ENCODE results near the gene SFI1. TPM values are rescaled to one million over a fixed set of nuclear protein-coding genes. Genes with fewer than 3 reads are reported as not detected.

SFI1 gene
- total and polyA plus RNA-seq, 2 donors (not counting 1 experiment from before 2014, with no cell fraction given) = 80.2 to 182 TPM

DNA sequence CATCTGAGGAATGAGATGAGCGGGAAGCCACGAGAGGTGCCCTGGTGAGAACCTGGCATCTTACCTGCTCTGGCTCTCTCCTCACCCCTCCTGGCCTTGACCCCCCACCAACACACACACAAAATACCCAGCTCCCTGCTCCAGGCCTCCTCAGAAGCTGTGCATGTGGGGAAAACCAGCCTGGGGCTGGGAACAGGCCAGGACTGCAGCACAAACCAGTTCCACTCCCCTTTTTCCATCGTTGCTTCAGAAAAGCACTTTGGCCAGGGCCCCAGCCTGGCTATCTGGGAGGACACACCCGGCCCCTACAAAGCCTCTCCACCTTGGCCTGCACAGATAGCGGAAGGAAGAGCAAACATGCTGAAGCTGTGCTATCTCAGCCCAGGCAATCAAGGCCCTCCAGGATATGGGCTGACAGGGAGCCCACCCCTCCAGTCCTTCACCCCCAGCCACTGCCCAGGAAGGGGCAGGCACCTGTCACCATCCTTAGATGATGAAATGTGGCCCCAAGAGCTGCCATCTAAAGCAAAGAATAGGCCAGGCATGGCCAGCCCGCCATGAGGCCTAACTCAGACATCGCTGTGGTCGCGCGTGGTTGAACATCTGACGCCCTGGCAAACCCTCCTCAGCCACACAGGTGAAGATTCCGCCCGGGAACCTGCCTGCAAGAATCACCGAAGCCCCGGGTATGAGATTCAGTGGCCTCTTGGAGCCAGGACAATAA is 130.3 kb downstream of the SFI1 start:
- DNase-seq (no peak), ATAC-seq (ENCODE audit: low read depth) (no peak)
- no peak overlapping the region for H3K4me2 ChIP-seq (replicated peaks; ENCODE audit: low read depth, low read length, poor library complexity, severe bottlenecking)
- ChIA-PET POLR2A (no interaction called here), CTCF (interaction anchor here (1.3 kb wide), 1 partner anchor 175 kb away, joined by 3 read pairs; no protein-coding TSS in a partner anchor)
- H3K9ac ChIP-seq (ENCODE audit: low read length) = no peak overlapping the region
- no peak overlapping the region for H3K4me3 Mint-ChIP-seq
- 93% methylated on average over 15 of the region's 15 CpGs for WGBS (ENCODE audit: insufficient coverage)
- H2AFZ ChIP-seq (ENCODE audit: insufficient read depth, low read depth, low read length, poor library complexity, severe bottlenecking) = no peak overlapping the region
- H3K4me1 Mint-ChIP-seq = peaks cover 45% of the 10 kb centered on the region
- TF ChIP-seq EZH2 (IDR thresholded peaks at IDR 0.05; ENCODE audit: borderline replicate concordance, insufficient read depth, low read depth, low read length, poor library complexity, severe bottlenecking) = no peak
- TF ChIP-seq, protein P1, sequence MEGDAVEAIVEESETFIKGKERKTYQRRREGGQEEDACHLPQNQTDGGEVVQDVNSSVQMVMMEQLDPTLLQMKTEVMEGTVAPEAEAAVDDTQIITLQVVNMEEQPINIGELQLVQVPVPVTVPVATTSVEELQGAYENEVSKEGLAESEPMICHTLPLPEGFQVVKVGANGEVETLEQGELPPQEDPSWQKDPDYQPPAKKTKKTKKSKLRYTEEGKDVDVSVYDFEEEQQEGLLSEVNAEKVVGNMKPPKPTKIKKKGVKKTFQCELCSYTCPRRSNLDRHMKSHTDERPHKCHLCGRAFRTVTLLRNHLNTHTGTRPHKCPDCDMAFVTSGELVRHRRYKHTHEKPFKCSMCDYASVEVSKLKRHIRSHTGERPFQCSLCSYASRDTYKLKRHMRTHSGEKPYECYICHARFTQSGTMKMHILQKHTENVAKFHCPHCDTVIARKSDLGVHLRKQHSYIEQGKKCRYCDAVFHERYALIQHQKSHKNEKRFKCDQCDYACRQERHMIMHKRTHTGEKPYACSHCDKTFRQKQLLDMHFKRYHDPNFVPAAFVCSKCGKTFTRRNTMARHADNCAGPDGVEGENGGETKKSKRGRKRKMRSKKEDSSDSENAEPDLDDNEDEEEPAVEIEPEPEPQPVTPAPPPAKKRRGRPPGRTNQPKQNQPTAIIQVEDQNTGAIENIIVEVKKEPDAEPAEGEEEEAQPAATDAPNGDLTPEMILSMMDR (IDR thresholded peaks at IDR 0.05) = no peak
- intact Hi-C loops (cut with micrococcal nuclease) = no loop called here
- H3K27me3 Mint-ChIP-seq = no peaks in the 10 kb centered on the region
- H3K27me3 ChIP-seq (replicated peaks in 1 of 4; ENCODE audit: control extremely low read depth in 1 of 4, control insufficient read depth in 3 of 4, insufficient read depth in 4 of 4, low read length in 3 of 4) = no peaks in the 10 kb centered on the region
- peaks cover 22 to 46% of the 10 kb centered on the region in 2 donors for H3K4me1 ChIP-seq (ENCODE audit: control insufficient read depth in 2 of 2, insufficient read depth in 2 of 2, low read length in 2 of 2)
- H3K9me3 ChIP-seq (ENCODE audit: control extremely low read depth in 1 of 3, control insufficient read depth in 2 of 3, insufficient read depth in 1 of 3, low read length in 2 of 3) = no peaks in the 10 kb centered on the region
- H3K9me3 Mint-ChIP-seq (ENCODE audit: insufficient read depth) = no peaks in the 10 kb centered on the region
- H3K4me3 ChIP-seq (ENCODE audit: control extremely low read depth in 1 of 5, extremely low read depth in 1 of 5, insufficient read depth in 1 of 5, low read depth in 2 of 5, low read length in 4 of 5) = no peak overlapping the region
- H3K27ac ChIP-seq (ENCODE audit: low read length in 2 of 2) = peak overlapping the region in 1 of 2 donors; percentile 40
- H3K36me3 ChIP-seq (replicated peaks in 1 of 2; ENCODE audit: control extremely low read depth in 1 of 2, control insufficient read depth in 1 of 2, extremely low read depth in 1 of 2, insufficient read depth in 2 of 2, low read length in 1 of 2) = peaks cover 0 to 29% of the 10 kb centered on the region in 2 experiments
- peaks cover 71% of the 10 kb centered on the region for H3K79me2 ChIP-seq (ENCODE audit: control insufficient read depth, insufficient read depth, low read length)
- peaks cover 46% of the 10 kb centered on the region for H4K20me1 ChIP-seq (ENCODE audit: control insufficient read depth, insufficient read depth, low read length, poor library complexity, severe bottlenecking)
- peak overlapping the region; percentile 78 for H3K27ac Mint-ChIP-seq

DNA sequence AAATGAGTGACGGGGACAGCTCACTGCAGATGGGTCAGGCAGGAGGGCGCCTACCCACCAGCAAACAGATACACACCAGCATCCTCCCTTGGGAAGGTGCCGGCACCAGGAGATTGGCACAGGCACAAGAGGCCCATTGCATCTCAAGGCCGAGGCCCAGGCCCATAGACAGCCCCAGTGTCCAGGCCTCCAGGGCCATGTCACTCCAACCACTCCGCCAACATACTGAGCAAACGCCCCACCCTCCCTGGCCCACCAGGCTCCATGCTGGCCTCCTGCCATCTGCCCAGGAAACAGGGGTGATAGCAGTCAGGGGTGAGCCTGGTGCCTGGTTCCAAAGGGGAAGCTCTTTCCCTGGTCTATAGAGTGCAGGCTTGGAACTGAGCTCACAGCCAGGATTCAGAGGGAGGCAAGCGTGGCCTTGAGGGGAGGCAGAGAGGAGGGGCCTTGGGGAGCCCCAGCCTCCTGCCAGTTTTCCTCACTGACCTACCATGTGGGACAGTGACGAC is 130.9 kb downstream of the SFI1 start:
- no peak for ATAC-seq (ENCODE audit: low read depth)
- H3K27me3 ChIP-seq (replicated peaks in 1 of 4; ENCODE audit: control extremely low read depth in 1 of 4, control insufficient read depth in 3 of 4, insufficient read depth in 4 of 4, low read length in 3 of 4) = no peaks in the 10 kb centered on the region
- CTCF ChIA-PET = interaction anchor here (0.6 to 1.8 kb wide), 3 partner anchors 10 to 370 kb away, joined by 3 to 8 read pairs (median 4); no protein-coding TSS in a partner anchor
- H3K9me3 ChIP-seq (ENCODE audit: control extremely low read depth in 1 of 3, control insufficient read depth in 2 of 3, insufficient read depth in 1 of 3, low read length in 2 of 3) = no peaks in the 10 kb centered on the region
- H3K9ac ChIP-seq (ENCODE audit: low read length) = no peak overlapping the region
- no peaks in the 10 kb centered on the region for H3K9me3 Mint-ChIP-seq (ENCODE audit: insufficient read depth)
- H3K4me1 Mint-ChIP-seq = peaks cover 50% of the 10 kb centered on the region
- 92% methylated on average over 4 of the region's 8 CpGs for WGBS (ENCODE audit: insufficient coverage)
- TF ChIP-seq EZH2 (IDR thresholded peaks at IDR 0.05; ENCODE audit: borderline replicate concordance, insufficient read depth, low read depth, low read length, poor library complexity, severe bottlenecking) = no peak
- TF ChIP-seq, protein P1 (IDR thresholded peaks at IDR 0.05) = no peak
- H3K4me2 ChIP-seq (replicated peaks; ENCODE audit: low read depth, low read length, poor library complexity, severe bottlenecking) = no peak overlapping the region
- H3K27ac Mint-ChIP-seq = peak overlapping the region; percentile 80
- peaks cover 0 to 28% of the 10 kb centered on the region in 2 experiments for H3K36me3 ChIP-seq (replicated peaks in 1 of 2; ENCODE audit: control extremely low read depth in 1 of 2, control insufficient read depth in 1 of 2, extremely low read depth in 1 of 2, insufficient read depth in 2 of 2, low read length in 1 of 2)
- intact Hi-C loops (cut with micrococcal nuclease) = no loop called here
- peaks cover 71% of the 10 kb centered on the region for H3K79me2 ChIP-seq (ENCODE audit: control insufficient read depth, insufficient read depth, low read length)
- no peak overlapping the region for H3K4me3 ChIP-seq (ENCODE audit: control extremely low read depth in 1 of 5, extremely low read depth in 1 of 5, insufficient read depth in 1 of 5, low read depth in 2 of 5, low read length in 4 of 5)
- DNase-seq = no peak
- H3K27ac ChIP-seq (ENCODE audit: low read length in 2 of 2) = peak overlapping the region in 1 of 2 donors; percentile 50
- H3K4me3 Mint-ChIP-seq = no peak overlapping the region
- H2AFZ ChIP-seq (ENCODE audit: insufficient read depth, low read depth, low read length, poor library complexity, severe bottlenecking) = no peak overlapping the region
- POLR2A ChIA-PET = no interaction called here
- peaks cover 46% of the 10 kb centered on the region for H4K20me1 ChIP-seq (ENCODE audit: control insufficient read depth, insufficient read depth, low read length, poor library complexity, severe bottlenecking)
- peaks cover 23 to 49% of the 10 kb centered on the region in 2 donors for H3K4me1 ChIP-seq (ENCODE audit: control insufficient read depth in 2 of 2, insufficient read depth in 2 of 2, low read length in 2 of 2)
- no peaks in the 10 kb centered on the region for H3K27me3 Mint-ChIP-seq

Data from B cell (primary cell).